Endothelial cell (in vitro differentiated cells): ENCODE results near the gene EPO. TPM values are rescaled to one million over a fixed set of nuclear protein-coding genes. Genes with fewer than 3 reads are reported as not detected.

Source experiments
- DNase-seq: peaks from one replicate; pipeline ENCODE4 v3.0.0; 2021; ENCODE audit warnings: low spot score
- H3K27ac Mint-ChIP-seq: one replicate; pipeline ENCODE4 v1.8.0; 2021; ENCODE audit warnings: mixed read lengths, inconsistent platforms; ENCODE audit not compliant: unreplicated experiment
- H3K27me3 Mint-ChIP-seq: one replicate; pipeline ENCODE4 v1.8.0; 2021; ENCODE audit warnings: mild to moderate bottlenecking, moderate library complexity, mixed read lengths, inconsistent platforms; ENCODE audit not compliant: unreplicated experiment
- H3K36me3 Mint-ChIP-seq: one replicate; pipeline ENCODE4 v1.8.0; 2021; ENCODE audit warnings: mild to moderate bottlenecking, low read depth, mixed read lengths, inconsistent platforms; ENCODE audit not compliant: unreplicated experiment
- H3K4me1 Mint-ChIP-seq: one replicate; pipeline ENCODE4 v1.8.0; 2021; ENCODE audit warnings: mild to moderate bottlenecking, mixed read lengths, inconsistent platforms; ENCODE audit not compliant: unreplicated experiment
- H3K4me3 Mint-ChIP-seq: one replicate; pipeline ENCODE4 v1.8.0; 2021; ENCODE audit warnings: mild to moderate bottlenecking, mixed read lengths, inconsistent platforms; ENCODE audit not compliant: unreplicated experiment
- H3K9me3 Mint-ChIP-seq: one replicate; pipeline ENCODE4 v1.8.0; 2021; ENCODE audit warnings: mixed read lengths, inconsistent platforms; ENCODE audit not compliant: unreplicated experiment
- total RNA-seq: library from RNA; stranded (reverse); fragmentation: NEBNext Ultra II Directional; extraction: Animal tissue kit (Norgen Biotek cat#: 25700); gene quantifications from one replicate; pipeline ENCODE4 v1.2.1, GENCODE V29; 2021; ENCODE audit not compliant: unreplicated experiment
- TF ChIP-seq, protein P1 (sequence below): fragments of 200-600 bp; sonication (generic); IDR thresholded peaks from one replicate; pipeline ENCODE4 v1.5.0; 2021; ENCODE audit warnings: antibody characterized with exemption; ENCODE audit not compliant: unreplicated experiment

The EPO gene
- total RNA-seq, 1 donor from 2014 or later = 0.33 TPM

DNA sequence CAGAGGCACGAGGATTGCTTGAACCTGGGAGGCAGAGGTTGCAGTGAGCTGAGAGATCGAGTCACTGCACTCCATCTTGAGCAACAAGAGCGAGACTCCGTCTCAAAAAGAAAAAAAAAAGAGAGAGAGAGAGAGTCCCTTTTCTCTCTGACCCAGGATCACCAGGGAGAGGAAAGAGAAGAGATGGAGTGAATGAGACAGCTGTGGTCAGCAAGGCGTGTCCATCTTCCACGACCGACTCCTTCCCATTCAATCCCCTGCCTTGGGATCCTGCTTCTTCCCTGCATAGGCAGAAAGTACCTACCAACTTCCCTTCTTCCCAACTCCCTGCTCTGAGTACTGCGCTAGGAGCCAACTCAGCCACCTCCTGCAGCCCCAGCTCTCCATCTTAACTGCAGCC is 7.9 kb downstream of the EPO start:
- TF ChIP-seq, protein P1, sequence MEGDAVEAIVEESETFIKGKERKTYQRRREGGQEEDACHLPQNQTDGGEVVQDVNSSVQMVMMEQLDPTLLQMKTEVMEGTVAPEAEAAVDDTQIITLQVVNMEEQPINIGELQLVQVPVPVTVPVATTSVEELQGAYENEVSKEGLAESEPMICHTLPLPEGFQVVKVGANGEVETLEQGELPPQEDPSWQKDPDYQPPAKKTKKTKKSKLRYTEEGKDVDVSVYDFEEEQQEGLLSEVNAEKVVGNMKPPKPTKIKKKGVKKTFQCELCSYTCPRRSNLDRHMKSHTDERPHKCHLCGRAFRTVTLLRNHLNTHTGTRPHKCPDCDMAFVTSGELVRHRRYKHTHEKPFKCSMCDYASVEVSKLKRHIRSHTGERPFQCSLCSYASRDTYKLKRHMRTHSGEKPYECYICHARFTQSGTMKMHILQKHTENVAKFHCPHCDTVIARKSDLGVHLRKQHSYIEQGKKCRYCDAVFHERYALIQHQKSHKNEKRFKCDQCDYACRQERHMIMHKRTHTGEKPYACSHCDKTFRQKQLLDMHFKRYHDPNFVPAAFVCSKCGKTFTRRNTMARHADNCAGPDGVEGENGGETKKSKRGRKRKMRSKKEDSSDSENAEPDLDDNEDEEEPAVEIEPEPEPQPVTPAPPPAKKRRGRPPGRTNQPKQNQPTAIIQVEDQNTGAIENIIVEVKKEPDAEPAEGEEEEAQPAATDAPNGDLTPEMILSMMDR = no peak
- Mint-ChIP-seq H3K4me1 (no peaks in the 10 kb centered on the region), H3K36me3 (peaks cover 4% of the 10 kb centered on the region), H3K27ac (no peak overlapping the region), H3K9me3 (no peaks in the 10 kb centered on the region), H3K27me3 (peaks cover 4% of the 10 kb centered on the region), H3K4me3 (no peak overlapping the region)
- no peak for DNase-seq

DNA sequence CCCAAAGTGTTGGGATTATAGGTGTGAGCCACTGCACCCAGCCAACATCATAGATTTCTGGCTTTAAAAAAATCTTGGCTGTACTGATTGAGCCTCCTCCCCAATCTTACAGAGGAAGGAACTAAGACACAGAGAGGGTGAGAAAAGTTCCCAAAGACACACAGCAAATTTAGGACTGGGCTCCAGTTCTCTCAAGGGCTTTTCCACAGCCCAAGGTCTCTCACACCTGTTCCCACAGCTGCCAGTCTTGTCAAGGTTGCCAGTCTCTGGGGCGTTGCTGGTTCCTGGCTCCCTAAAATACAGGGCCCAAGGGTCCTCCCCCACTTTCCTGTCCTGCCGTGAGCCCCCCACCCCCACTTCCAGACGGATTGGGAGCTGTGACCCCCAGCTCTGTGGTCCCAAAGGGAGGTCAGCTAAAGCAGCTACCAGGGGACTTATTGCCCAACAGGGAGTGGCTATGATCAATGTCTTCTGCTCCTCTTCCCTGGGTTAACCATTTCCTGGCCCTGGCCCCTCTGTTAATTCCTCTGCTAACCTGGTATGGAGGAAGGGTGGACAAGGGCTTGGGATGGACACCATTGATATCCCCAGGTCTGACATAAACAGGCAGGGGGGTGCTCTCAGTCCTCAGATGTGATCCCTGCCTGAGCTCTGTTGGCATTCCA is 10.0 kb downstream of the EPO start:
- H3K4me1 Mint-ChIP-seq = no peaks in the 10 kb centered on the region
- H3K27me3 Mint-ChIP-seq = no peaks in the 10 kb centered on the region
- no peak overlapping the region for H3K4me3 Mint-ChIP-seq
- no peak overlapping the region for H3K27ac Mint-ChIP-seq
- H3K36me3 Mint-ChIP-seq = no peaks in the 10 kb centered on the region
- TF ChIP-seq, protein P1 = no peak
- H3K9me3 Mint-ChIP-seq = no peaks in the 10 kb centered on the region
- DNase-seq = no peak

DNA sequence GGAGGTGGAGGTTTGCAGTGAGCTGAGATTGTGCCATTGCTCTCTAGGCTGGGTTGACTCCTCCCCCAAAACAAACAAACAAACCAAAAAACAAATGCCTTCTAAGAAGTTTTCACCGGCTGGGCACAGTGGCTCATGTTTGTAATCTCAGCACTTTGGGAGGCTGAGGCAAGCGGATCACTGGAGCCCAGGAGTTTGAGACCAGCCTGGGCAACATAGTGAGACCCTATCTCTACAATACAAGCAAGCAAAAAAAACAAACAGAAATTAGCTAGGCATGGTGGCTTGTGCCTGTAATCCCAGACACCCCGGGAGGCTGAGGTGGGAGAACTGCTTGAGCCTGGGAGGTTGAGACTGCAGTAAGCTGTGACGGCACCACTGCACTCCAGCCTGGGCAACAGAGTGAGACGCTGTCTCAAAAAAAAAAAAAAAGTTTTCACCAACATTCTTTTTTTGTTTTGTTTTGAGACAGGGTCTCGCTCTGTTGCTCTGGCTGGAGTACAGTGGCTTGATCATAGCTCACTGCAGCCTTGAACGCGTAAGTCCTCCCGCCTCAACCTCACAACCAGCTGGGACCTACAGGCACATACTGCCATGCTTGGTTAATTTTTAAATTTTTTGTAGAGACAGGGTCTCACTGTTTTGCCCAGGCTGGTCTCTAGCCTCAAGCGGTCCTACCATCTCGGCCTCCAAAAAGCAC is 11.8 kb downstream of the EPO start:
- no peak overlapping the region for H3K27ac Mint-ChIP-seq
- H3K9me3 Mint-ChIP-seq = no peaks in the 10 kb centered on the region

DNA sequence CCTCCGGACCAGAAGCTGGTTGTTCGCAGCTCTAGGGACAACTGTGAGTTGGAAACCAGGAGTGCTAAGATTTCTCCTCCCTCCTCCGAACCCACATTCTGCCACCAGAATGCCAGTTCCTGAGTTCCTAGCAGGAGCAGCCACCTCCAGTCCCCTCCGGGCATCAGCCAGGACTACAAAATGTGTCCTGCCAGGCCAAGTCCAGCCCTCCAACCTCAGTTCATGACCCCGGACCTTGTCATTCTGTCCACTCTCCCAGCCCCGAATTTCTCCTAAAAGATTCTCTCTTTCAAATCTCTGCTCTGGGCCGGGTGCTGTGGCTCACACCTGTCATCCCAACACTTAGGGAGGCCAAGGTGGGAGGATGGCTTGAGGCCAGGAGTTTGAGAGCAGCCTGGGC is 15.5 kb downstream of the EPO start:
- H3K4me3 Mint-ChIP-seq = no peak overlapping the region
- no peaks in the 10 kb centered on the region for H3K36me3 Mint-ChIP-seq
- H3K9me3 Mint-ChIP-seq = no peaks in the 10 kb centered on the region
- TF ChIP-seq, protein P1 = no peak
- H3K4me1 Mint-ChIP-seq = no peaks in the 10 kb centered on the region
- no peaks in the 10 kb centered on the region for H3K27me3 Mint-ChIP-seq
- DNase-seq = no peak
- no peak overlapping the region for H3K27ac Mint-ChIP-seq

More for the DNA sequence above, 11.8 kb downstream of the EPO start:
- H3K4me1 Mint-ChIP-seq = no peaks in the 10 kb centered on the region
- H3K27me3 Mint-ChIP-seq = no peaks in the 10 kb centered on the region
- no peaks in the 10 kb centered on the region for H3K36me3 Mint-ChIP-seq
- no peak overlapping the region for H3K4me3 Mint-ChIP-seq
- no peak for DNase-seq
- TF ChIP-seq, protein P1 = no peak

DNA sequence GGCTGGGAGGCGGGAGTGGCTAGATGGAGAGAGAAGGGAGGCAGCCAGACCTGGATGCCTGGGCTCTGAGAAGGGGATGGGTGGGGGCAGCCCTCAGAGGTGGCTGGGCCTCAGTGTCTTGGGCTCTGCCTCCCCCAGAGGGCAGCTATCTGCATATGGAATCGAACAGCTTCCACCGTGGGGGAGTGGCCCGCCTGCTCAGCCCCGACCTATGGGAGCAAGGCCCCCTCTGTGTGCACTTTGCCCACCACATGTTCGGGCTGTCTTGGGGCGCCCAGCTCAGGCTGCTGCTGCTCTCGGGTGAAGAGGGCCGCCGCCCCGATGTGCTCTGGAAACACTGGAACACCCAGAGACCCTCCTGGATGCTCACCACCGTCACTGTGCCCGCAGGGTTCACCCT is 16.4 kb downstream of the EPO start:
- TF ChIP-seq, protein P1 = no peak
- H3K27ac Mint-ChIP-seq = no peak overlapping the region
- no peaks in the 10 kb centered on the region for H3K36me3 Mint-ChIP-seq

More for the DNA sequence above, 16.4 kb downstream of the EPO start:
- no peak for DNase-seq
- no peaks in the 10 kb centered on the region for H3K9me3 Mint-ChIP-seq
- no peaks in the 10 kb centered on the region for H3K27me3 Mint-ChIP-seq
- H3K4me1 Mint-ChIP-seq = no peaks in the 10 kb centered on the region
- no peak overlapping the region for H3K4me3 Mint-ChIP-seq
